Neural cell (in vitro differentiated cells): ENCODE measurements around the gene RABGAP1L. TPM values are rescaled to one million over a fixed set of nuclear protein-coding genes. Genes with fewer than 3 reads are reported as not detected.
"Not testable (repeated sequence)": the region's sequence is repeated elsewhere in the genome, so short reads cannot be mapped to it uniquely, and the experiment has no call there.

ENCODE experiments used
- H2AFZ ChIP-seq: fragments of 200-600, 300-800 bp; sonication (generic), shearing (Covaris generic); 2 replicates; pipeline ENCODE4 v1.6.0; 2014; ENCODE audit warnings: low read depth, mild to moderate bottlenecking, antibody characterized with exemption, low read length, moderate library complexity
- H3F3A ChIP-seq: fragments of 200-600 bp; shearing (Covaris generic); 2 replicates; pipeline ENCODE4 v1.6.1; 2016; ENCODE audit warnings: mild to moderate bottlenecking, moderate library complexity, mixed read lengths, antibody characterized with exemption, low read length; ENCODE audit not compliant: insufficient read depth, poor library complexity, severe bottlenecking
- H3K27ac ChIP-seq: fragments of 200-600, 300-800 bp; sonication (generic), shearing (Covaris generic); 2 replicates; pipeline ENCODE4 v1.5.1; 2014; ENCODE audit warnings: mild to moderate bottlenecking, low read length, moderate library complexity
- H3K27me3 ChIP-seq: fragments of 300-800, 200-600 bp; sonication (generic), shearing (Covaris generic); 2 replicates; pipeline ENCODE4 v1.6.0; 2014; ENCODE audit warnings: mild to moderate bottlenecking, low read depth, low read length, moderate library complexity; ENCODE audit not compliant: insufficient read depth
- H3K36me3 ChIP-seq: fragments of 300-800, 200-600 bp; sonication (generic), shearing (Covaris generic); 2 replicates; pipeline ENCODE4 v1.5.1; 2014; ENCODE audit warnings: mild to moderate bottlenecking, antibody characterized with exemption, low read length, moderate library complexity; ENCODE audit not compliant: insufficient read depth
- H3K4me2 ChIP-seq: fragments of 300-800, 200-600 bp; sonication (generic), shearing (Covaris generic); 2 replicates; pipeline ENCODE4 v1.6.0; 2014; ENCODE audit warnings: mild to moderate bottlenecking, low read length
- H3K4me3 ChIP-seq: fragments of 300-800, 200-600 bp; sonication (generic), shearing (Covaris generic); 2 replicates; pipeline ENCODE4 v1.5.1; 2014; ENCODE audit warnings: mild to moderate bottlenecking, low read length, moderate library complexity
- H3K79me2 ChIP-seq: fragments of 200-600 bp; shearing (Covaris generic); replicated peaks from 2 replicates; pipeline ENCODE4 v1.6.0; 2014; ENCODE audit warnings: mild to moderate bottlenecking, low read length, moderate library complexity; ENCODE audit not compliant: insufficient read depth
- H3K9ac ChIP-seq: fragments of 300-800, 200-600 bp; sonication (generic), shearing (Covaris generic); 2 replicates; pipeline ENCODE4 v1.6.1; 2016; ENCODE audit warnings: mild to moderate bottlenecking, low read length, mixed read lengths
- H3K9me2 ChIP-seq: fragments of 200-600 bp; shearing (Covaris generic); 2 replicates; pipeline ENCODE4 v1.6.1; 2016; ENCODE audit warnings: mild to moderate bottlenecking, low read length, mixed read lengths; ENCODE audit not compliant: insufficient read depth
- H3K9me3 ChIP-seq: fragments of 200-600, 300-800 bp; sonication (generic), shearing (Covaris generic); 2 replicates; pipeline ENCODE4 v1.6.1; 2016; ENCODE audit warnings: mild to moderate bottlenecking, mixed run types, low read length, moderate library complexity, mixed read lengths
- H4K20me1 ChIP-seq: fragments of 200-600 bp; shearing (Covaris generic); 2 replicates; pipeline ENCODE4 v1.6.1; 2016; ENCODE audit warnings: mild to moderate bottlenecking, mixed run types; ENCODE audit not compliant: insufficient read depth
- EP300 ChIP-seq: fragments of 450-650 bp; conservative IDR thresholded peaks from 2 replicates; pipeline ENCODE4 v1.6.1; 2014; ENCODE audit warnings: antibody characterized with exemption, mild to moderate bottlenecking, moderate library complexity; ENCODE audit not compliant: poor library complexity, severe bottlenecking
- EZH2 ChIP-seq: fragments of 200-600, 300-800 bp; shearing (Covaris generic), sonication (generic); IDR thresholded peaks from 2 replicates; pipeline ENCODE4 v1.6.1; 2014; ENCODE audit warnings: antibody characterized with exemption, low read length, borderline replicate concordance, mild to moderate bottlenecking; ENCODE audit not compliant: insufficient read depth, poor library complexity, severe bottlenecking
- MXI1 ChIP-seq: fragments of 450-650 bp; conservative IDR thresholded peaks from 2 replicates; pipeline ENCODE4 v1.6.1; 2014; ENCODE audit warnings: antibody characterized with exemption, mild to moderate bottlenecking; ENCODE audit not compliant: poor library complexity, severe bottlenecking
- POLR2AphosphoS5 ChIP-seq: IDR thresholded peaks from 2 replicates; pipeline ENCODE4 v1.6.1; 2012
- RAD21 ChIP-seq: fragments of 450-650 bp; conservative IDR thresholded peaks from 2 replicates; pipeline ENCODE4 v1.6.1; 2014; ENCODE audit warnings: antibody characterized with exemption, mild to moderate bottlenecking, moderate library complexity
- SMC3 ChIP-seq: fragments of 450-650 bp; conservative IDR thresholded peaks from 2 replicates; pipeline ENCODE4 v1.6.1; 2014; ENCODE audit warnings: antibody characterized with exemption, mild to moderate bottlenecking, moderate library complexity; ENCODE audit not compliant: poor library complexity
- TAF1 ChIP-seq: IDR thresholded peaks from 2 replicates; pipeline ENCODE4 v1.6.1; 2012; ENCODE audit warnings: low read depth
- polyA plus RNA-seq: library from polyadenylated mRNA; depleted of rRNA; stranded (reverse); fragments of >200 nt; gene quantifications from 2 replicates; pipeline ENCODE4 v1.2.3, GENCODE V29; 2014
- TF ChIP-seq, protein P1 (sequence below): fragments of 450-650 bp; IDR thresholded peaks from 2 replicates; pipeline ENCODE4 v1.5.1; 2014; ENCODE audit warnings: antibody characterized with exemption, mild to moderate bottlenecking, moderate library complexity; ENCODE audit not compliant: poor library complexity, severe bottlenecking
- TF ChIP-seq, protein P2 (sequence below): IDR thresholded peaks from 2 replicates; pipeline ENCODE4 v1.6.1; 2012; ENCODE audit warnings: borderline replicate concordance

RABGAP1L gene
- polyA plus RNA-seq, 1 donor from 2014 or later, result 32.2 TPM

DNA sequence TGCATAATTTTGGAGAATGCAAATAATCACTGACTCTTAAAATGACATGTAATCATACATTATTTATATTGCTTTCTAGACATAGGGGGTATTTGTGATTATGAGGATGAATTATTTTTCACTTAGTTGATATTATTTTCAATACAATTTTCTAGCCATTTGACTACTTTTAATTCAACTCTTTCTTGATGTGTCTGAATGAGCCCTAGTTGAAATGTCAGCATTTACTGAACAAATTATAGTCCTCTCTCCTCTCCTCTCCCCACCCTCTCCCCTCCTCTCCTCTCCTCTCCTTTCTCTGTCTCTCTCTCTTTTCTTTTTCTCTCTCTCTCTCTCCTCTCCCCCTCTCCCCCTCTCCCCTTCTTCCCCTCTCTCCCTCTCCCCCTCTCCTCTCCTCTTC lies 483.1 kb downstream of the RABGAP1L start:
- Histone ChIP-seq H3K9ac (no peak overlapping the region), H3K27me3 (no peaks in the 10 kb centered on the region), H3K79me2 (no peaks in the 10 kb centered on the region), H3K27ac (no peak overlapping the region), H3K36me3 (no peaks in the 10 kb centered on the region), H2AFZ (no peak overlapping the region), H3K4me3 (no peak overlapping the region), H3F3A (no peaks in the 10 kb centered on the region), H4K20me1 (no peaks in the 10 kb centered on the region), H3K9me2 (no peaks in the 10 kb centered on the region), H3K9me3 (no peaks in the 10 kb centered on the region), H3K4me2 (no peak overlapping the region)
- TF ChIP-seq POLR2AphosphoS5 (no peak), EZH2 (no peak)

DNA sequence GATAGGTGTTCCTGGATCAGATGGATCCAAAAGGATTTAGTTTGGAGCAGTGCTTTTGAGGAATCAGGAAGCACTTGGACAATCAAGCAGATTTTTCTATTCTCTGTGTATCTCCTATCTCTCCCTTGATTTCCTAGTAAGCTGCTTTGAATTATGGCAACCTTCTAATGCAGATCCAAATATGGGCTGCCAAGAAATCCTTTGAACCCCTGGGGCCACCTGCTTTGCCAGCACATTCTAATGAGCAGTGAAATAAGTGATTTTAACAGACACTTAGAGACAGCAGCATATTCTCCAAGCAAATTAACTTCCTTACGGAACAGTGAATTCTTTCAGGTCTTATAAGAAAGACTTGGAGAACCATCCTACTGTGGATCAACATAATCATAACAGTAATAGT lies 483.9 kb downstream of the RABGAP1L start:
- Histone ChIP-seq H3F3A (no peaks in the 10 kb centered on the region), H3K27me3 (no peaks in the 10 kb centered on the region), H3K4me3 (no peak overlapping the region), H3K9me3 (no peaks in the 10 kb centered on the region), H4K20me1 (no peaks in the 10 kb centered on the region), H3K9ac (no peak overlapping the region), H3K27ac (no peak overlapping the region), H3K36me3 (no peaks in the 10 kb centered on the region), H2AFZ (no peak overlapping the region), H3K4me2 (no peak overlapping the region), H3K79me2 (no peaks in the 10 kb centered on the region), H3K9me2 (no peaks in the 10 kb centered on the region)
- no peak for TF ChIP-seq POLR2AphosphoS5
- TF ChIP-seq EP300, result no peak
- TF ChIP-seq EZH2, result no peak
- TF ChIP-seq, protein P1, sequence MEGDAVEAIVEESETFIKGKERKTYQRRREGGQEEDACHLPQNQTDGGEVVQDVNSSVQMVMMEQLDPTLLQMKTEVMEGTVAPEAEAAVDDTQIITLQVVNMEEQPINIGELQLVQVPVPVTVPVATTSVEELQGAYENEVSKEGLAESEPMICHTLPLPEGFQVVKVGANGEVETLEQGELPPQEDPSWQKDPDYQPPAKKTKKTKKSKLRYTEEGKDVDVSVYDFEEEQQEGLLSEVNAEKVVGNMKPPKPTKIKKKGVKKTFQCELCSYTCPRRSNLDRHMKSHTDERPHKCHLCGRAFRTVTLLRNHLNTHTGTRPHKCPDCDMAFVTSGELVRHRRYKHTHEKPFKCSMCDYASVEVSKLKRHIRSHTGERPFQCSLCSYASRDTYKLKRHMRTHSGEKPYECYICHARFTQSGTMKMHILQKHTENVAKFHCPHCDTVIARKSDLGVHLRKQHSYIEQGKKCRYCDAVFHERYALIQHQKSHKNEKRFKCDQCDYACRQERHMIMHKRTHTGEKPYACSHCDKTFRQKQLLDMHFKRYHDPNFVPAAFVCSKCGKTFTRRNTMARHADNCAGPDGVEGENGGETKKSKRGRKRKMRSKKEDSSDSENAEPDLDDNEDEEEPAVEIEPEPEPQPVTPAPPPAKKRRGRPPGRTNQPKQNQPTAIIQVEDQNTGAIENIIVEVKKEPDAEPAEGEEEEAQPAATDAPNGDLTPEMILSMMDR, result no peak
- TF ChIP-seq TAF1, result no peak
- TF ChIP-seq MXI1, result no peak
- no peak for TF ChIP-seq SMC3
- TF ChIP-seq RAD21, result no peak
- TF ChIP-seq, protein P2, sequence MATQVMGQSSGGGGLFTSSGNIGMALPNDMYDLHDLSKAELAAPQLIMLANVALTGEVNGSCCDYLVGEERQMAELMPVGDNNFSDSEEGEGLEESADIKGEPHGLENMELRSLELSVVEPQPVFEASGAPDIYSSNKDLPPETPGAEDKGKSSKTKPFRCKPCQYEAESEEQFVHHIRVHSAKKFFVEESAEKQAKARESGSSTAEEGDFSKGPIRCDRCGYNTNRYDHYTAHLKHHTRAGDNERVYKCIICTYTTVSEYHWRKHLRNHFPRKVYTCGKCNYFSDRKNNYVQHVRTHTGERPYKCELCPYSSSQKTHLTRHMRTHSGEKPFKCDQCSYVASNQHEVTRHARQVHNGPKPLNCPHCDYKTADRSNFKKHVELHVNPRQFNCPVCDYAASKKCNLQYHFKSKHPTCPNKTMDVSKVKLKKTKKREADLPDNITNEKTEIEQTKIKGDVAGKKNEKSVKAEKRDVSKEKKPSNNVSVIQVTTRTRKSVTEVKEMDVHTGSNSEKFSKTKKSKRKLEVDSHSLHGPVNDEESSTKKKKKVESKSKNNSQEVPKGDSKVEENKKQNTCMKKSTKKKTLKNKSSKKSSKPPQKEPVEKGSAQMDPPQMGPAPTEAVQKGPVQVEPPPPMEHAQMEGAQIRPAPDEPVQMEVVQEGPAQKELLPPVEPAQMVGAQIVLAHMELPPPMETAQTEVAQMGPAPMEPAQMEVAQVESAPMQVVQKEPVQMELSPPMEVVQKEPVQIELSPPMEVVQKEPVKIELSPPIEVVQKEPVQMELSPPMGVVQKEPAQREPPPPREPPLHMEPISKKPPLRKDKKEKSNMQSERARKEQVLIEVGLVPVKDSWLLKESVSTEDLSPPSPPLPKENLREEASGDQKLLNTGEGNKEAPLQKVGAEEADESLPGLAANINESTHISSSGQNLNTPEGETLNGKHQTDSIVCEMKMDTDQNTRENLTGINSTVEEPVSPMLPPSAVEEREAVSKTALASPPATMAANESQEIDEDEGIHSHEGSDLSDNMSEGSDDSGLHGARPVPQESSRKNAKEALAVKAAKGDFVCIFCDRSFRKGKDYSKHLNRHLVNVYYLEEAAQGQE, result no peak

DNA sequence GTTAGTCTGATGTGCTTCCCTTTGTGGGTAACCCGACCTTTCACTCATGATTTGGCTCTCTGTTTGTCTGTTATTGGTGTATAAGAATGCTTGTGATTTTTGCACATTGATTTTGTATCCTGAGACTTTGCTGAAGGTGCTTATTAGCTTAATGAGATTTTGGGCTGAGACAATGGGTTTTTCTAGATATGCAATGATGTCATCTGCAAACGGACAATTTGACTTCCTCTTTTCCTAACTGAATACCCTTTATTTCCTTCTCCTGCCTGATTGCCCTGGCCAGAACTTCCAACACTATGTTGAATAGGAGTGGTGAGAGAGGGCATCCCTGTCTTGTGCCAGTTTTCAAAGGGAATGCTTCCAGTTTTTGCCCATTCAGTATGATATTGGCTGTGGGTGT lies 490.3 kb downstream of the RABGAP1L start:
- not testable (repeated sequence) for H3K36me3 ChIP-seq, H3K27ac ChIP-seq, H3K9me3 ChIP-seq, H2AFZ ChIP-seq, H3K27me3 ChIP-seq, H3K9me2 ChIP-seq, H3F3A ChIP-seq, H3K79me2 ChIP-seq, H3K4me3 ChIP-seq, H3K4me2 ChIP-seq, H3K9ac ChIP-seq, H4K20me1 ChIP-seq
